NCI-H460 (cell line): ENCODE results near the gene BAG5. TPM values are rescaled to one million over a fixed set of nuclear protein-coding genes. Genes with fewer than 3 reads are reported as not detected.
"Not testable (repeated sequence)": the region's sequence is repeated elsewhere in the genome, so short reads cannot be mapped to it uniquely, and the experiment has no call there.

Experiments
- DNase-seq: peaks from one replicate; pipeline ENCODE4 v3.0.0-alpha.2; 2016; ENCODE audit warnings: low read depth; ENCODE audit errors: extremely low read depth
- total RNA-seq: library from RNA; depleted of rRNA; stranded (reverse); fragments of >200 nt; shearing (Covaris generic); gene quantifications from 2 replicates; pipeline ENCODE4 v1.2.3, GENCODE V29; 2014

The BAG5 gene
- total RNA-seq, 1 experiment from 2014 or later: 32.5 TPM

- no peak for DNase-seq
Observed at GRCh38 chr14:103535081-103535890, 27.2 kb downstream of the BAG5 start.

GRCh38 chr14:103534576-103535061 is 27.8 kb downstream of the BAG5 start:
- no peak for DNase-seq

GRCh38 chr14:103533999-103534575 is 28.4 kb downstream of the BAG5 start:
- no peak for DNase-seq

GRCh38 chr14:103533137-103533998 is 29.1 kb downstream of the BAG5 start:
- DNase-seq: no peak

GRCh38 chr14:103532216-103533136 is 30.0 kb downstream of the BAG5 start:
- no peak for DNase-seq

GRCh38 chr14:103531421-103532215 is 30.8 kb downstream of the BAG5 start:
- no peak for DNase-seq

GRCh38 chr14:103530831-103531230 is 31.6 kb downstream of the BAG5 start:
- DNase-seq: no peak

- no peak for DNase-seq
Observed at GRCh38 chr14:103530390-103530789, 32.1 kb downstream of the BAG5 start.

- DNase-seq: no peak
Observed at GRCh38 chr14:103529383-103530365, 32.8 kb downstream of the BAG5 start.

- DNase-seq: peak; percentile 89
Observed at GRCh38 chr14:103528587-103529382, 33.7 kb downstream of the BAG5 start, which contains the start of gene TRMT61A. Gene TRMT61A (plus strand): TSS chr14:103529196. CDS start chr14:103529979, 783 bp downstream.

- no peak for DNase-seq
Observed at GRCh38 chr14:103528146-103528586, 34.3 kb downstream of the BAG5 start.

GRCh38 chr14:103527408-103528145 is 34.9 kb downstream of the BAG5 start:
- DNase-seq: no peak

GRCh38 chr14:103526914-103527248 is 35.6 kb downstream of the BAG5 start:
- DNase-seq: no peak

- no peak for DNase-seq
Observed at GRCh38 chr14:103526247-103526913, 36.1 kb downstream of the BAG5 start.

- not testable (repeated sequence) for DNase-seq
Observed at GRCh38 chr14:103525430-103526246, 36.8 kb downstream of the BAG5 start.
